Parathyroid adenoma (tissue), 2 donors: ENCODE data around the gene DDX21.

ENCODE experiments used
- H2AFZ ChIP-seq: fragments of 300-600 bp; sonication (generic); one replicate; pipeline ENCODE4 v1.7.0; 2017; ENCODE audit warnings: antibody characterized with exemption, mild to moderate bottlenecking
- H3K27ac ChIP-seq: fragments of 300-600 bp; sonication (generic); one replicate; pipeline ENCODE4 v1.7.0; 2017
- H3K27me3 ChIP-seq: fragments of 300-600 bp; sonication (generic); one replicate; pipeline ENCODE4 v1.7.0; 2017; ENCODE audit warnings: low read length; ENCODE audit not compliant: control insufficient read depth, insufficient read depth
- H3K36me3 ChIP-seq: fragments of 300-600 bp; sonication (generic); one replicate; pipeline ENCODE4 v1.7.0; 2017; ENCODE audit warnings: low read length; ENCODE audit not compliant: control insufficient read depth, insufficient read depth
- H3K4me1 ChIP-seq: fragments of 300-600 bp; sonication (generic); one replicate; pipeline ENCODE4 v1.7.0; 2017; ENCODE audit warnings: control low read depth
- H3K4me2 ChIP-seq: fragments of 300-600 bp; sonication (generic); one replicate; pipeline ENCODE4 v1.7.0; 2017; ENCODE audit warnings: low read length
- H3K4me3 ChIP-seq: fragments of 300-600 bp; sonication (generic); one replicate; pipeline ENCODE4 v1.7.0; 2017; ENCODE audit warnings: low read depth, low read length
- H3K79me2 ChIP-seq: fragments of 300-600 bp; sonication (generic); one replicate; pipeline ENCODE4 v1.7.0; 2017; ENCODE audit warnings: control low read depth
- H3K9ac ChIP-seq: fragments of 300-600 bp; sonication (generic); one replicate; pipeline ENCODE4 v1.7.0; 2017; ENCODE audit warnings: mild to moderate bottlenecking
- H3K9me3 ChIP-seq: fragments of 300-600 bp; sonication (generic); one replicate; pipeline ENCODE4 v1.7.0; 2017; ENCODE audit warnings: low read length; ENCODE audit not compliant: control insufficient read depth
- CTCF ChIP-seq: fragments of 300-600 bp; sonication (generic); IDR thresholded peaks from one replicate; pipeline ENCODE4 v1.7.0; 2017; ENCODE audit warnings: antibody characterized with exemption, mild to moderate bottlenecking
- donor health status: primary hyperparathyroidism.

The DDX21 gene

GRCh38 chr10:68954904-68955303 lies 1.1 kb upstream of the DDX21 start:
- Histone ChIP-seq H3K27ac (no peak overlapping the region), H3K4me2 (no peak overlapping the region), H2AFZ (no peak overlapping the region), H3K9me3 (no peaks in the 10 kb centered on the region), H3K4me3 (no peak overlapping the region), H3K9ac (no peak overlapping the region), H3K36me3 (no peaks in the 10 kb centered on the region), H3K79me2 (peaks cover 2% of the 10 kb centered on the region), H3K4me1 (no peaks in the 10 kb centered on the region), H3K27me3 (no peaks in the 10 kb centered on the region)
- TF ChIP-seq CTCF = no peak

- no peak for TF ChIP-seq CTCF
- Histone ChIP-seq H3K27me3 (no peaks in the 10 kb centered on the region), H3K27ac (peak overlapping the region; percentile 83), H2AFZ (peak overlapping the region; percentile 99), H3K4me2 (peak overlapping the region; percentile 83), H3K36me3 (no peaks in the 10 kb centered on the region), H3K4me1 (no peaks in the 10 kb centered on the region), H3K9ac (no peak overlapping the region), H3K79me2 (peaks cover 2% of the 10 kb centered on the region), H3K4me3 (peak overlapping the region; percentile 89), H3K9me3 (no peaks in the 10 kb centered on the region)
Measured at GRCh38 chr10:68955355-68955831, 577 bp upstream of the DDX21 start.

- Histone ChIP-seq H3K4me3 (peak overlapping the region; percentile 89), H2AFZ (no peak overlapping the region), H3K9me3 (no peaks in the 10 kb centered on the region), H3K27ac (peak overlapping the region; percentile 83), H3K79me2 (peaks cover 2% of the 10 kb centered on the region), H3K27me3 (no peaks in the 10 kb centered on the region), H3K4me1 (no peaks in the 10 kb centered on the region), H3K4me2 (peak overlapping the region; percentile 83), H3K9ac (no peak overlapping the region), H3K36me3 (no peaks in the 10 kb centered on the region)
- no peak for TF ChIP-seq CTCF
Measured at GRCh38 chr10:68957284-68957615, 1.3 kb downstream of the DDX21 start.

- Histone ChIP-seq H3K4me1 (no peaks in the 10 kb centered on the region), H3K9ac (no peak overlapping the region), H3K9me3 (no peaks in the 10 kb centered on the region), H3K4me2 (no peak overlapping the region), H3K36me3 (no peaks in the 10 kb centered on the region), H3K79me2 (peaks cover 2% of the 10 kb centered on the region), H3K27me3 (no peaks in the 10 kb centered on the region), H3K4me3 (no peak overlapping the region), H3K27ac (no peak overlapping the region), H2AFZ (no peak overlapping the region)
- TF ChIP-seq CTCF = no peak
Measured at GRCh38 chr10:68957654-68958053, 1.7 kb downstream of the DDX21 start.

GRCh38 chr10:68959695-68960527 lies 3.9 kb downstream of the DDX21 start:
- H3K27me3 ChIP-seq = no peaks in the 10 kb centered on the region
- H3K4me2 ChIP-seq = no peak overlapping the region
- H3K4me1 ChIP-seq = no peaks in the 10 kb centered on the region
- no peaks in the 10 kb centered on the region for H3K36me3 ChIP-seq
- no peaks in the 10 kb centered on the region for H3K9me3 ChIP-seq
- TF ChIP-seq CTCF = no peak
- H3K79me2 ChIP-seq = peaks cover 2% of the 10 kb centered on the region
- no peak overlapping the region for H3K9ac ChIP-seq
- no peak overlapping the region for H3K27ac ChIP-seq
- H3K4me3 ChIP-seq = no peak overlapping the region
- H2AFZ ChIP-seq = no peak overlapping the region
